ENCODE data around the gene CACNA1A. TPM values are rescaled to one million over a fixed set of nuclear protein-coding genes. Genes with fewer than 3 reads are reported as not detected.

CACNA1A gene
- total RNA-seq, 1 donor, result 0.54 TPM

DNA sequence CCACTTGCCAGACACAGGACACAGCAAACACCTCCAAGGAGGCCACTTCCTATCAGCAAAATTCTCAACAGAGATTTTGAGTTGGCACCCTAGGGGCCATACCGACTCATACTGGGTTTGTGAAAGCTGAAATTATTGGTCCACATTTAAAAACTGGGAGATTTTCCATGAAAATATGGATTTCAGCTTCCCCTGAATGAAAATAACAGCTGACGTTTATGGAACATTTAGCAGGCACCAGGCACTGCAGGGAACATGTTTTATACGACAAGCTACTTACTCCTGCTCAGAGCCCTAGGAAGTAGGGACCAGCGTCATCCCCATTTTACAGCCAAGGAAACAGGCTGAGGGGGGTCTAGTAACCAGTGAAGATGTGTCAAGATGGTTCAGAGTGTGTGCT, 186.8 kb downstream of the CACNA1A start:
- DNase-seq (ENCODE audit: low read depth in 2 of 3, low spot score in 2 of 3), result no peak

- DNase-seq (ENCODE audit: low read depth in 2 of 3, low spot score in 2 of 3), result no peak
Measured at GRCh38 chr19:13318190-13318589, 188.1 kb downstream of the CACNA1A start.

DNA sequence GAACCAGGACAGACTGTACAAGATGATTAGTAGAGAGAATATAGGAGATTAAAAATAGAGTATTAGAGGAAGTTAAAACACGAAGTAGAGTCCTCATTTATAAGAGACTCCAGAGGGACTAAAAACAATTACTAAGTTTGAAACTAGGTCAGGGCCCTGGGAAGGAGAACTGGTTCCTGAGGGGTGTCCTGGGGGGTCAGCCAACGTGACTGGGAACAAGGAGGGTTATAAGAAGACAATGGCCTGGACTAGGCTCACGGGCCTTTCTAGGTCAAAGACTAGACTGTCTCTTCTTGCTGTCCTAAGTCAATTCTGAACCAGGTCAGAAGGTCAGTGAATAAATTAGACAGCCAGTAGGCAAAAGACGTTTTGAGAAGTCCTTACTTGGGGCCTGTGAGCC, 190.8 kb downstream of the CACNA1A start:
- no peak for DNase-seq (ENCODE audit: low read depth in 2 of 3, low spot score in 2 of 3)

DNA sequence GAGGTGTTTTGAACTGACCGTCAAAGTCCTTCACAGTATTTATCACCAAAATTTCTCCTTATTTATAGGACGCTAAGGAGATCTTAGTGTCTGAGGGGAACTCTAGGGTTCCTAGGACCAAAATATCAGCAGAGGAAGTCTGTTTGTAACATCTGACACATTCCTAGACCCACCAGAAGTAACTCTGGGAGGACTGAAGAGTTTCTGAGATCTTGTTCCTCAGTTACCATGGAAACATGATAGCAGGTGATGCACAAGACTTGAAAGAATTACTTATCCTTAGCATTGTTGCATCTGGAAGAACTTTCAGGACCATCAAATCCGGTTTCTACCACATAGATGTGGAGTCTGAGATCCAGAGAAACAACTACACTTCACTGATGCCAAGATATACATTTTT, 191.5 kb downstream of the CACNA1A start:
- no peak for DNase-seq (ENCODE audit: low read depth in 2 of 3, low spot score in 2 of 3)

DNA sequence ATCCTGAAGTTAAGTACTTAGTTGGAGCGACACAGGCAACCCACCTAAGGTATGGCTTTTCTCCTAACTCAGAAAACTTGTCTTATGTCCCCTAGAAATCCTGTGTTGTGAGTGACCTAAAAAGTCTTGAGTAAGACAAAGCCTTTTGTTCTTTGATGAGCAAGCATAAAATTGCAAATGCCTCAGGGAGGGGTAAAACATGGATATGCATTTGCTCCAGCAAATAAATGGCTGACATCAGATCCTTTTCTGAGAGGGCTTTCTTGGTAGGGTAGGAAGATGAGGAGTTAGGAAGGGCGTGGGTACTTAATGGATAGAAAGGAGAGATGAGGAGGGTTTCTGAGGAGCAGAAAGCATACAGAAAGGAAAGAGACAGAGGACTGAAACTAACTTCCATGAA, 192.4 kb downstream of the CACNA1A start:
- DNase-seq (ENCODE audit: low read depth in 2 of 3, low spot score in 2 of 3), result no peak

- DNase-seq (ENCODE audit: low read depth in 2 of 3, low spot score in 2 of 3), result no peak
Measured at GRCh38 chr19:13309864-13310263, 196.4 kb downstream of the CACNA1A start.

- DNase-seq (ENCODE audit: low read depth in 2 of 3, low spot score in 2 of 3), result no peak
Measured at GRCh38 chr19:13303381-13304129, 202.7 kb downstream of the CACNA1A start.

- DNase-seq (ENCODE audit: low read depth in 2 of 3, low spot score in 2 of 3), result no peak
Measured at GRCh38 chr19:13302526-13303270, 203.6 kb downstream of the CACNA1A start.

GRCh38 chr19:13301627-13302334, 204.5 kb downstream of the CACNA1A start:
- DNase-seq (ENCODE audit: low read depth in 2 of 3, low spot score in 2 of 3), result no peak

DNA sequence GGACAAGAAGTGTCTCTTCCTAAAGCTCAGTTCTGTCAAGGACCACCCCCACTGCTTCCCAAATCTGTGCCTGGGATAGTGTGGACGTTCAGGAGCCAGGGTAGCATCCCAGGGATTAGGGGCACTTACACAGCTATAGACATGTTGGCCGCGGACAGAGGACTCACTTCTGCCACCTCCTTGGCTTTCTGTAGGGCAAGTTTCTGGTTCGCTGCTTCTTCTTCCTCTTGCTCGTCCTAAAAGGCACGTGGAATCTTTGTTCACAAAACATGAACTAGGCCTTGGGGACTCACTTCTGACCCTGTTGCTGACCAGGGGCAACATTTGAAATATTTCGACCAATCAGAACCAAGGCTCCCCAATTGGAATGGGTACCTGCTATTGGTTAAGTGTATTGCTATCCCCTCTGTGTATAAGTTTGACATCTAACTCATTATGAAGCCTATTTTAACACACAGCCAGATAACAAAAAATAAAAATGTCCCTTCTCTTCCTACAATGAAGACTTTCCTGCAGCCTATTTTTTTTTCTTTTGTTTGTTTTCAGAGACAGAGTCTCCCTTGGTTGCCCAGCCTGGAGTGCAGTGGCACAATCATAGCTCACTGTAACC, 205.8 kb downstream of the CACNA1A start:
- DNase-seq (ENCODE audit: low read depth in 2 of 3, low spot score in 2 of 3), result no peak

DNA sequence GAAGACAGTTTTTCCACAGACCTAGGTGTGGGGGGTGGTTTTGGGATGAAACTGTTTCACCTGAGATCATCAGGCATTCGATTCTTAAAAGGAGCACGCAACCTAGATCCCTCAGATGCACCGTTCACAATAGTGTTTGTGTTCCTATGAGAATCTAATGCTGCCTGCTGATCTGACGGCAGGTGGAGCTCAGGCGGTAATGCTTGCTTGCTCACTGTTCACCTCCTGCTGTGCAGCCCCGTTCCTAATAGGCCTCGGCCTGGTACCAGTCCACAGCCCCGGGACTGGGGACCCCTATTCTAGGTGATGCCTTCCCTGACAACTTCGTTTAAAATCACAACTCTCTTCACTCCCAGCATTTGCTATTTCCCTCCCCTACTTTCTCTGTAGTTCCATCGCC, 206.4 kb downstream of the CACNA1A start:
- no peak for DNase-seq (ENCODE audit: low read depth in 2 of 3, low spot score in 2 of 3)

GRCh38 chr19:13298565-13299481, 207.5 kb downstream of the CACNA1A start:
- DNase-seq (ENCODE audit: low read depth in 2 of 3, low spot score in 2 of 3), result no peak

- no peak for DNase-seq (ENCODE audit: low read depth in 2 of 3, low spot score in 2 of 3)
Measured at GRCh38 chr19:13297023-13297422, 209.3 kb downstream of the CACNA1A start.

GRCh38 chr19:13294812-13295567, 211.3 kb downstream of the CACNA1A start:
- no peak for DNase-seq (ENCODE audit: low read depth in 2 of 3, low spot score in 2 of 3)

DNA sequence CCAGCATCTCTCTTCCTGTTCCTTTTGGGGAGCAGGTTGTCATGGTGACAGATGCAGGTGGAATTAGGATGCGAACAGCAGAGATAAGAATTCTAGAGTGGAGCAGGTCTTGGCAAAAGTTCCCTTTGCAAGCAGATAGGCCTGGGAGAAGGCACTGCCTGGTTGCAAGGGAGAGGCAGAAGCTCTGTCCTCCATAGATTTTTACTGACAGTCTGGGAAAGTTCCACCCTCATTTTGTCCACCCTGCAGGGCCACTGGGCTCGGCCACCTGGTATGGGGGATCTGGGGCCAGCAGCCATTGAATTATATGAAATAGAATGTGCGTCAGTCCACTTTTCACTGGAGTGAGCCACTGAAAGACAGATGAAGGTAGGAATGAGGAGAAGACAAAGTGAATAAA, 214.4 kb downstream of the CACNA1A start:
- no peak for DNase-seq (ENCODE audit: low read depth in 2 of 3, low spot score in 2 of 3)

DNA sequence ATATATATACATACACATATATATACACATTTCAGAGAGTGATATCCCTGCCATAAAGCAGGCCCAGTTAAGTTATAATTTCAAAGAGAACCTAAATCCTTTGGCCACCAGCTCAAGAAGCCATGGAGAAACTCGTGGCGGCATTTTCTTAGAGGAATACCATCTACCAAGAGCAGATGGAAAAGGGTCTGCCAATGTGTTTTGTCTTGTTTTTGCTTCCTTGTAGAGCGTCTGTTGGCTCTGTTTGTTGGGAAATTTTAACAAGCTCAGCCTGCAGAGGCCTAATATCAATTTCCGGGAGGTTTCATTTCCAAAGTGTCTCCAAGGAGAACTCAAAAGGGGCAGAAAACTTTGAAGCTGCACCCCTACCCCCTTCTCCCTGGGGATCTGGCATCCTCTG, 215.5 kb downstream of the CACNA1A start:
- no peak for DNase-seq (ENCODE audit: low read depth in 2 of 3, low spot score in 2 of 3)

- no peak for DNase-seq (ENCODE audit: low read depth in 2 of 3, low spot score in 2 of 3)
Measured at GRCh38 chr19:13289295-13289694, 217.0 kb downstream of the CACNA1A start.

- no peak for DNase-seq (ENCODE audit: low read depth in 2 of 3, low spot score in 2 of 3)
Measured at GRCh38 chr19:13286195-13286985, 219.9 kb downstream of the CACNA1A start.

Measured in hematopoietic multipotent progenitor cell (in vitro differentiated cells).